Colon (tissue), 2 donors: ENCODE data around the gene DNAAF3.

Source experiments
- FAIRE-seq: peaks from 2 replicates; lab custom pipeline; 2012; peaks lifted over from hg19 to GRCh38; lab: Jason Lieb, UNC
- donor health status: control.
- donor health status: control.

DNAAF3 gene

GRCh38 chr19:55153652-55154264, 12.7 kb downstream of the DNAAF3 start:
- no peak for FAIRE-seq

GRCh38 chr19:55152017-55152416, 14.4 kb downstream of the DNAAF3 start:
- no peak for FAIRE-seq

GRCh38 chr19:55149078-55150003, 17.1 kb downstream of the DNAAF3 start, which contains the start of gene TNNT1:
TNNT1 (minus strand) TSS chr19:55149206; CDS start chr19:55147157, 2,049 bp downstream.
- no peak for FAIRE-seq

GRCh38 chr19:55147545-55148251, 18.7 kb downstream of the DNAAF3 start:
- no peak for FAIRE-seq

GRCh38 chr19:55146705-55147273, 19.6 kb downstream of the DNAAF3 start:
- FAIRE-seq = no peak

- no peak for FAIRE-seq
Measured at GRCh38 chr19:55146078-55146704, 20.2 kb downstream of the DNAAF3 start.

GRCh38 chr19:55145232-55145631, 21.2 kb downstream of the DNAAF3 start:
- FAIRE-seq = no peak

- no peak for FAIRE-seq
Measured at GRCh38 chr19:55141696-55142095, 24.7 kb downstream of the DNAAF3 start.

GRCh38 chr19:55137915-55138314, 28.5 kb downstream of the DNAAF3 start:
- FAIRE-seq = no peak

GRCh38 chr19:55136399-55137102, 29.9 kb downstream of the DNAAF3 start:
- FAIRE-seq = no peak

- no peak for FAIRE-seq
Measured at GRCh38 chr19:55134736-55135135, 31.7 kb downstream of the DNAAF3 start.

GRCh38 chr19:55133639-55134444, 32.6 kb downstream of the DNAAF3 start:
- no peak for FAIRE-seq

- FAIRE-seq = no peak
Measured at GRCh38 chr19:55132453-55133129, 33.8 kb downstream of the DNAAF3 start.

- FAIRE-seq = no peak
Measured at GRCh38 chr19:55131421-55131820, 35.0 kb downstream of the DNAAF3 start.

GRCh38 chr19:55119053-55119452, 47.4 kb downstream of the DNAAF3 start:
- no peak for FAIRE-seq

GRCh38 chr19:55118401-55118991, 47.9 kb downstream of the DNAAF3 start:
- no peak for FAIRE-seq

GRCh38 chr19:55117663-55118391, 48.6 kb downstream of the DNAAF3 start:
- FAIRE-seq = no peak

- no peak for FAIRE-seq
Measured at GRCh38 chr19:55116859-55117662, 49.4 kb downstream of the DNAAF3 start, which contains the start of gene PPP1R12C. PPP1R12C (minus strand) TSS chr19:55117637; CDS start chr19:55117543, 94 bp downstream.
